Measurements from ENCODE around the gene ABCC8. TPM values are rescaled to one million over a fixed set of nuclear protein-coding genes. Genes with fewer than 3 reads are reported as not detected.
A peak's percentile ranks its signal among the peaks of the same experiment; 100 is the strongest.

Gene ABCC8
- total RNA-seq, 2 experiments from 2014 or later: 0.54 TPM; not detected in 1

DNA sequence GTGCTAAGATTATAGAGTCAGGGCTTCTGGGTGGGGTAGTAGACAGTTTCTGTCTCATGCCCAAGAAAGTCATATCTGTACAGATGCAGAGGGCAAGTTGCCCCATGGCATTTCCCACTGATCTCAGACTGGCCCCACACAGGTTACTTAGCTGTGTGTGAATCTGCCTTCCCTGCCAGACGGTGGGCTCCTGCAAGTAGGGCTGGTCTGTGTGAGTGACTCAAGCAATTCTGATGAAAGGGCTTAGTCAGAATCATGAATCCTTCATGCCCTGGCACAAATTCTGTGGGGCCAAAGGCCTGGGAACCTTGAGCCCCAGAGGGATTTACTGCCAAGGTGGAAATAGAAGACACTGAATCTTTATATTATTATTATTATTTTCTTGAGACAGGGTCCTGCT is 37.2 kb upstream of the ABCC8 start:
- Mint-ChIP-seq H3K27ac (no peak overlapping the region), H3K27me3 (peaks cover 16% of the 10 kb centered on the region), H3K9me3 (ENCODE audit: low read depth) (no peaks in the 10 kb centered on the region), H3K36me3 (no peaks in the 10 kb centered on the region), H3K4me1 (no peaks in the 10 kb centered on the region), H3K4me3 (no peak overlapping the region)
- DNase-seq: no peak
- ATAC-seq: no peak
- CTCF ChIA-PET: interaction anchor here (2.2 kb wide), 1 partner anchor 14 kb away, joined by 7 read pairs; no protein-coding TSS in a partner anchor

GRCh38 chr11:17512101-17512500 is 35.5 kb upstream of the ABCC8 start:
- Mint-ChIP-seq H3K36me3 (no peaks in the 10 kb centered on the region), H3K27me3 (peaks cover 20% of the 10 kb centered on the region), H3K9me3 (ENCODE audit: low read depth) (no peaks in the 10 kb centered on the region), H3K27ac (no peak overlapping the region), H3K4me1 (no peaks in the 10 kb centered on the region), H3K4me3 (no peak overlapping the region)
- no peak for ATAC-seq
- CTCF ChIA-PET: no interaction called here
- DNase-seq: no peak

- ATAC-seq (no peak), DNase-seq (no peak)
- Mint-ChIP-seq H3K4me3 (no peak overlapping the region), H3K36me3 (no peaks in the 10 kb centered on the region), H3K9me3 (ENCODE audit: low read depth) (no peaks in the 10 kb centered on the region), H3K27ac (no peak overlapping the region), H3K4me1 (no peaks in the 10 kb centered on the region), H3K27me3 (peaks cover 20% of the 10 kb centered on the region)
- CTCF ChIA-PET: no interaction called here
These were observed 34.9 kb upstream of the ABCC8 start for GRCh38 chr11:17511571-17511970.

- no peak overlapping the region for H3K4me3 Mint-ChIP-seq
- H3K27me3 Mint-ChIP-seq: peaks cover 20% of the 10 kb centered on the region
- no peaks in the 10 kb centered on the region for H3K4me1 Mint-ChIP-seq
- no peaks in the 10 kb centered on the region for H3K9me3 Mint-ChIP-seq (ENCODE audit: low read depth)
- H3K36me3 Mint-ChIP-seq: no peaks in the 10 kb centered on the region
- CTCF ChIA-PET: interaction anchor here (1.2 kb wide), 1 partner anchor 127 kb away, joined by 4 read pairs; no protein-coding TSS in a partner anchor
- DNase-seq: no peak
- no peak overlapping the region for H3K27ac Mint-ChIP-seq
- no peak for ATAC-seq
These were observed 34.0 kb upstream of the ABCC8 start for GRCh38 chr11:17510507-17511206.

DNA sequence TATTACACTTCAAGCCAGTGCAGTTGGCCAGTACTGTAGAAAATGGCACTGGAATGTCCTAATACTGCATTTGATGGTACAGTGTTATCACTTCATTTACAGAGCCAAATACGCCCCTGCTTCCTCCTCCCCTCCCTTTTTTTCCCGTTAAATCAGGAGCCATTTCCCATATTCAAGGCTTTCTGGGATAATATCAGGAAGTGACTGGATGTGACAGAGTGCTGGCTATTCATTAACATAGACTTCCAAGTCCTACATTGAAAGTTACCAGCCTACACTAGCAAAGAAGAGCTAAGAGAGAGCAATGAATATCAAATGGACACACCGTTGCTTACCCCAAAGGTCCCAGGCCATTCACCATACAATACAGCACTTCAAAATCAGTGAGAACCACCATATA is 32.1 kb upstream of the ABCC8 start:
- ATAC-seq (no peak), DNase-seq (no peak)
- Mint-ChIP-seq H3K9me3 (ENCODE audit: low read depth) (no peaks in the 10 kb centered on the region), H3K4me1 (no peaks in the 10 kb centered on the region), H3K4me3 (no peak overlapping the region), H3K36me3 (no peaks in the 10 kb centered on the region), H3K27ac (no peak overlapping the region), H3K27me3 (peaks cover 19% of the 10 kb centered on the region)
- CTCF ChIA-PET: interaction anchor here (1.7 to 1.9 kb wide), 4 partner anchors 20 to 279 kb away, joined by 4 to 7 read pairs (median 5); partner anchors contain the start of gene KCNJ11

DNA sequence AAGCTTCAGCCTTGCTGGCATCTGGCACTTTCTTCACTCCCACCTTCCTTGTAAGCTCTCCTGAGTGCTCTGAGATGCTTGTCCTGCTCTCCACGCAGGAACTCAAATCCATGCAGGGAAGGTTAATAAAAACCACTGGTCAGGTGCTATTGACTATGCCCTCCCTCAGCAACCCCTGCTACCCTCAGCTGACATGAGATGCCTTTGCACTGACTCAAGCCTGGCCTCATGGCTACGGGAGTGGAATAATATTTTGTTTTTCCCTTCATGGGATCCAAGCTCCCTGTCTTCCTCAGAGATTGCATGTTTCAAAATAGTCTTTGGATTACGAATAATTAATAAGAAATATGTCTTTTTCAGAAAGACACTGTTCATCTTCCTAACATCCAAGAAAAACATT is 31.7 kb upstream of the ABCC8 start:
- no peaks in the 10 kb centered on the region for H3K9me3 Mint-ChIP-seq (ENCODE audit: low read depth)
- no peaks in the 10 kb centered on the region for H3K36me3 Mint-ChIP-seq
- H3K27me3 Mint-ChIP-seq: peaks cover 15% of the 10 kb centered on the region
- DNase-seq (no peak), ATAC-seq (no peak)
- H3K27ac Mint-ChIP-seq: no peak overlapping the region
- no peak overlapping the region for H3K4me3 Mint-ChIP-seq
- CTCF ChIA-PET: interaction anchor here (1.6 to 5.8 kb wide), 6 partner anchors 11 to 278 kb away, joined by 4 to 74 read pairs (median 6); partner anchors contain the start of gene KCNJ11
- no peaks in the 10 kb centered on the region for H3K4me1 Mint-ChIP-seq

DNA sequence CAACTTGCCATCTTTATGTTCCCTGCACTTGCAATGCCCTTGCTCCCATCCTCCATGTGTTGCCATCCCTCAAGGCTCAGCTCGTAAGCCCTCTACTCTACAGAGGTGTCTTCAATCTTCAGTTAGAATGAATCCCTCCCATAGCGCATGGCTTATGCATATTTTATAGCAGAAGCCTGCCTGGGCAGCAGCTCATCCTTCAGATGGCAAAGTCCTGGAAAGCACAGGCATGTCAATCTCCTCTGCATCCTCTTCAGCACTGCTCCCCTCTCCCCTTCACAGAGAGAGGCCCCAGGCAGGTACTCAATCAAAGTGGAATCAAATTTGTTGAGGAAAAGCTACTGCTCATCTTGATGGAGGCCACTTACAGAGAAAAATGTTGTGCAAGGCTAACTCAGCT is 31.1 kb upstream of the ABCC8 start:
- no peaks in the 10 kb centered on the region for H3K9me3 Mint-ChIP-seq (ENCODE audit: low read depth)
- no peak overlapping the region for H3K27ac Mint-ChIP-seq
- CTCF ChIA-PET: interaction anchor here (1.6 to 5.8 kb wide), 6 partner anchors 12 to 278 kb away, joined by 4 to 74 read pairs (median 6); partner anchors contain the start of gene KCNJ11
- peaks cover 15% of the 10 kb centered on the region for H3K27me3 Mint-ChIP-seq
- H3K4me1 Mint-ChIP-seq: no peaks in the 10 kb centered on the region
- no peak for DNase-seq
- ATAC-seq: no peak
- no peaks in the 10 kb centered on the region for H3K36me3 Mint-ChIP-seq
- H3K4me3 Mint-ChIP-seq: no peak overlapping the region

- no peak overlapping the region for H3K4me3 Mint-ChIP-seq
- no peak for DNase-seq
- no peaks in the 10 kb centered on the region for H3K36me3 Mint-ChIP-seq
- no peaks in the 10 kb centered on the region for H3K4me1 Mint-ChIP-seq
- ATAC-seq: peak; percentile 13
- CTCF ChIA-PET: interaction anchor here (1.1 to 5.8 kb wide), 6 partner anchors 13 to 277 kb away, joined by 3 to 74 read pairs (median 4); no protein-coding TSS in a partner anchor
- peaks cover 15% of the 10 kb centered on the region for H3K27me3 Mint-ChIP-seq
- H3K9me3 Mint-ChIP-seq (ENCODE audit: low read depth): no peaks in the 10 kb centered on the region
- H3K27ac Mint-ChIP-seq: no peak overlapping the region
These were observed 30.3 kb upstream of the ABCC8 start for GRCh38 chr11:17506942-17507341.

- DNase-seq (no peak), ATAC-seq (no peak)
- no peaks in the 10 kb centered on the region for H3K4me1 Mint-ChIP-seq
- H3K36me3 Mint-ChIP-seq: no peaks in the 10 kb centered on the region
- no peak overlapping the region for H3K4me3 Mint-ChIP-seq
- H3K27ac Mint-ChIP-seq: no peak overlapping the region
- H3K27me3 Mint-ChIP-seq: peaks cover 13% of the 10 kb centered on the region
- CTCF ChIA-PET: interaction anchor here (0.7 to 5.8 kb wide), 5 partner anchors 21 to 262 kb away, joined by 3 to 74 read pairs (median 4); no protein-coding TSS in a partner anchor
- no peaks in the 10 kb centered on the region for H3K9me3 Mint-ChIP-seq (ENCODE audit: low read depth)
These were observed 29.7 kb upstream of the ABCC8 start for GRCh38 chr11:17506314-17506713.

- Mint-ChIP-seq H3K36me3 (no peaks in the 10 kb centered on the region), H3K4me1 (no peaks in the 10 kb centered on the region), H3K27ac (no peak overlapping the region), H3K9me3 (ENCODE audit: low read depth) (no peaks in the 10 kb centered on the region), H3K27me3 (peaks cover 7% of the 10 kb centered on the region), H3K4me3 (no peak overlapping the region)
- ATAC-seq (no peak), DNase-seq (no peak)
- CTCF ChIA-PET: interaction anchor here (0.7 to 5.8 kb wide), 9 partner anchors 8 to 275 kb away, joined by 3 to 74 read pairs (median 6); partner anchors contain the start of gene KCNJ11
These were observed 28.5 kb upstream of the ABCC8 start for GRCh38 chr11:17505146-17505545.

- DNase-seq: peak; percentile 79
- no peak overlapping the region for H3K4me3 Mint-ChIP-seq
- H3K4me1 Mint-ChIP-seq: no peaks in the 10 kb centered on the region
- H3K9me3 Mint-ChIP-seq (ENCODE audit: low read depth): no peaks in the 10 kb centered on the region
- H3K27me3 Mint-ChIP-seq: peaks cover 7% of the 10 kb centered on the region
- peak; percentile 83 for ATAC-seq
- no peak overlapping the region for H3K27ac Mint-ChIP-seq
- CTCF ChIA-PET: interaction anchor here (0.7 to 5.8 kb wide), 10 partner anchors 9 to 275 kb away, joined by 3 to 74 read pairs (median 6); partner anchors contain the start of gene KCNJ11
- no peaks in the 10 kb centered on the region for H3K36me3 Mint-ChIP-seq
These were observed 27.9 kb upstream of the ABCC8 start for GRCh38 chr11:17504330-17505107.

- DNase-seq: no peak
- H3K4me3 Mint-ChIP-seq: no peak overlapping the region
- H3K36me3 Mint-ChIP-seq: no peaks in the 10 kb centered on the region
- peaks cover 4% of the 10 kb centered on the region for H3K27me3 Mint-ChIP-seq
- no peaks in the 10 kb centered on the region for H3K4me1 Mint-ChIP-seq
- H3K9me3 Mint-ChIP-seq (ENCODE audit: low read depth): no peaks in the 10 kb centered on the region
- ATAC-seq: no peak
- no peak overlapping the region for H3K27ac Mint-ChIP-seq
- CTCF ChIA-PET: interaction anchor here (1.1 to 5.8 kb wide), 2 partner anchors 14 to 119 kb away, joined by 3 to 74 read pairs; no protein-coding TSS in a partner anchor
These were observed 26.0 kb upstream of the ABCC8 start for GRCh38 chr11:17502630-17503029.

DNA sequence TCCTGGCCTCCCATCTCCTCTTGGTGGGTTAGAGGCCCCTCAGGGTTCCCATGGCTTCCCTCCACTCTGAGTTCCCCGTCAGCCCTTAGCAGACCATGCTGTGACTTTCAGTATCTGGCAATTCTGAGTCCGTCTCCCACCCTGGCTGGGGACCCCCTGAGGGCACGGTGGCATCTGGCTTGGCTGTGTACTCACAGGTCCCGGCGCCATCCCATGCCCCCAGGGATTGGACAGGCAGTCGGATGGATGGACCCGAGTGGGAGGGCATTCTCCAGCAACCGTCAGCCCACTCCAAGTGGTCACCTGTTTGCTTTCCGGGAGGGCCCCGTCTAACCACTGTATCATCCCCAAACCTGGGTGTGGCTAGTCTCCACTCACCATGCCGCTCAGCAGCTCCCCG is 24.0 kb upstream of the ABCC8 start:
- Mint-ChIP-seq H3K9me3 (ENCODE audit: low read depth) (no peaks in the 10 kb centered on the region), H3K4me3 (no peak overlapping the region), H3K36me3 (no peaks in the 10 kb centered on the region), H3K4me1 (no peaks in the 10 kb centered on the region), H3K27ac (no peak overlapping the region), H3K27me3 (peaks cover 7% of the 10 kb centered on the region)
- CTCF ChIA-PET: no interaction called here
- no peak for ATAC-seq
- no peak for DNase-seq

Data from activated CD8-positive, alpha-beta memory T cell treated with anti-CD3 and anti-CD28 coated beads, Interleukin-2, amount 10 ng/mL, durations not matched to agents 7 days and 5 days (primary cell).